Fibroblast of skin of left quadriceps (primary cell): ENCODE measurements around the gene SS18.
"Not testable (repeated sequence)": the region's sequence is repeated elsewhere in the genome, so short reads cannot be mapped to it uniquely, and the experiment has no call there.

Experiments used
- DNase-seq, 2 experiments: peaks; one replicate each; pipeline ENCODE4 v3.0.0-alpha.2; 2013; ENCODE audit warnings: low read depth in 2 of 2

The SS18 gene, protein sequence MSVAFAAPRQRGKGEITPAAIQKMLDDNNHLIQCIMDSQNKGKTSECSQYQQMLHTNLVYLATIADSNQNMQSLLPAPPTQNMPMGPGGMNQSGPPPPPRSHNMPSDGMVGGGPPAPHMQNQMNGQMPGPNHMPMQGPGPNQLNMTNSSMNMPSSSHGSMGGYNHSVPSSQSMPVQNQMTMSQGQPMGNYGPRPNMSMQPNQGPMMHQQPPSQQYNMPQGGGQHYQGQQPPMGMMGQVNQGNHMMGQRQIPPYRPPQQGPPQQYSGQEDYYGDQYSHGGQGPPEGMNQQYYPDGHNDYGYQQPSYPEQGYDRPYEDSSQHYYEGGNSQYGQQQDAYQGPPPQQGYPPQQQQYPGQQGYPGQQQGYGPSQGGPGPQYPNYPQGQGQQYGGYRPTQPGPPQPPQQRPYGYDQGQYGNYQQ

DNA sequence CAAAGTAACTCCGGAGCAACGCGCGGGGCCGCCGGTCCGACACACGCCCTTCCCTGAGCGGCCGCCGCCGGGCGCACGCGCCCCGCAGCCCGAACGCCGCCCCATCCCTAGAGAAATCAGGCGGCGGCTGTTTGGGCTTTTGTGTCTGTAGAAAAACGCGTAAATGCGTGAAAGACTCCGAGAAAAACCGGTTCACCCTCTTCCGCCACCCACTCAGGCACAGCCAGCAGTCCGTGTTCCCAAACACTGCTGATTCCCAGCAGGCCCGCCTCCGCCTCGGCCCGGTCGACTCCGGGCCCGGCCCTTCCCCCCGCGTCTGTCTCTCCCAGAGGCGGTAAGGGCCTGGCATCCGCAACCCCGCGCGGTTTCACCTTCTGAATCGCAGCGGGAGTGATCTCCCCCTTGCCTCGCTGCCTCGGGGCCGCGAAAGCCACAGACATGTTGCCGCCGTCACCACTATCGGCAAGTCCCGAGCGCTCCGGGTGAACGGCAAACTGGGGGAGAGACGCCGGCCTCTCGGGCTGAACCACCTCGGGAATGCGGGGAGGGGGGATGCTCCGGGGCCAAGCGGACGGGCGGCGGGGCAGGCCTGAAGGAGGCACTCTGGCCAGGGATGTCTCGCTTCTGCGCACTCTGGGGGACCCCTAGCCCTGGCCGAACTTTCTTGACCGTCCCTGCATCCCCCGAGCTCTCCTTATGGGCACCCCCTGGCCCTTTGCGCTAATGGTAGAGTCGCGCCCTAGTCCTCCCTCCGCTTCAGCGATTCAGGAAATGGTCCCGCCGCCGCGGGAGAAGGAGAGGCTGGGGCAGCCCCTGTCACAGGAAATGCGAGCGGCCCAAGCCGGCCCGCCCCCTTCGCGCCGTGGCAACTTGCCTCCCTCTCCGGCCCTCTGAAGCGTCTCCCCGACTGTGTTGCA, at the start of gene SS18:
SS18 (minus strand) TSS at position 484 of the 917 bp plus-strand sequence; CDS start at position 440, 44 bp downstream.
- DNase-seq, result peak; percentile 91

DNA sequence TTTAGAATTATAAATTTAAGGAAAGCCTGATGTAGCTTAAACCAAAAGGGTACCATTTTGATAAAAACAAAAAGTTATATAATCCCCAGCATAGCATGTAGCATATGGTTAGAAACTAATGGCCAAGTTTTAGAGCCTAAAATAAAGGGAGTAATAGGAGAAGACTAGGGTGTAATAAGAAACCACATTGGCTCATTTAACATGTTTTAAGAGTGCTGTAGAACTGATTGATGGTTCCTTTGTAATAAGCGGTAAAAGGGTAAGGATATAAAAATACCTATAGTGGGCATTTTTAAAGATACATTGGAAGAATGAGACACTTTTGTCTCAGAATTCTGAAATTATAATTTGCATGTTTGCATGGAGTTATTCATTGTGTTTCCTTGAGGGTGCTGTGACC, 45.1 kb upstream of the SS18 start:
- no peak for DNase-seq

DNA sequence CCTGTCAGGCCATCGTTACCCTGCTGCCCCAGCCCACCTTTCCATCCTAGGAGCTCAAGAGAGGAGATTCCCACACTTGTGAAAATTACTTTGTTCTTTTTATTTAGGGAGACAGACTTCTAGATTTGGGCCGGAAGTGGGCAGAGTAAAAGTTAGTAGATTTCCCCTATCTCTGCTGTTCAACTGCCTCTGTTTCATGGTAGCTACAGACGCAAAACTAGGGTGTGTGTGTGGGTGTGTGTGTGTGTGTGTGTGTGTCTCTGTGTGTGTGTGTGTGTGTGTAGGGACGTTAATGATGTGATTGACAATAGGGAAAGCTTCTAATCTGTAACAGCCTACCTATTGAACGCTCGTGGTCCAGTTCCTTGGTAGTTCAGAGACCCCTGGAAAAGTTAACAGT, 43.7 kb upstream of the SS18 start:
- no peak for DNase-seq

DNA sequence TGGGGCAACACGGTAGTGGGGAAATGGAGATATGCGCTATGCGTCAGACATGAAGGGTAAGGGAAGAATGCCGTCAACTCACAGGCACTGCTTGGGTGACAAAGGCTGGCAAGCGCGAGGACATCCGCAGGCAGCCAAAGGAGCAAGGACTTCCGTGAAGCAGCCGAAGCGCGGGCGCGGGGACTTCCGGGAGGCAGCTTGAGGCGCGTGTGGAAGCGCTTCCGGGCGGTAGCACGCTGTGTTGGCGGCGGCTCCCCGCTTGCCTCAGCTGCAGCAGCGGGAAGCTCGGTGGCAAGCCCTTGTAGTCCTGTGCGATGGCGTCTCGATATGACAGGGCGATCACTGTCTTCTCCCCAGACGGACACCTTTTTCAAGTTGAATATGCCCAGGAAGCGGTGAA, 43.2 kb upstream of the SS18 start, which contains the start of gene PSMA8:
PSMA8 (plus strand) TSS at position 218 of the 400 bp plus-strand sequence; CDS start at position 315, 97 bp downstream.
- DNase-seq, result no peak

DNA sequence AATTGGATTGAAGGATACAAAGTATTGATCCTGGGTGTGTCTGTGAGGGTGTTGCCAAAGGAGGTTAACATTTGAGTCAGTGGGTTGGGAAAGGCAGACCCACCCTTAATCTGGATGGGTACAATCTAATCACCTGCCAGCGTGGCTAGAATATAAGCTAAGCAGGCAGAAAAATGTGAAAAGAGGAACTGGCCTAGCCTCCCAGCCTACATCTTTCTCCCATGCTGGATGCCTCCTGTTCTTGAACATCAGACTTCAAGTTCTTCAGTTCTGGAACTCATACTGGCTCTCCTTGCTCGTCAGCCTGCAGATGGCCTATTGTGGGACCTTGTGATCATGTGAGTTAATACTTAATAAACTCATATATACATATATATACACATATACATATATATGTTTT, 37.8 kb upstream of the SS18 start:
- DNase-seq, result not testable (repeated sequence)

DNA sequence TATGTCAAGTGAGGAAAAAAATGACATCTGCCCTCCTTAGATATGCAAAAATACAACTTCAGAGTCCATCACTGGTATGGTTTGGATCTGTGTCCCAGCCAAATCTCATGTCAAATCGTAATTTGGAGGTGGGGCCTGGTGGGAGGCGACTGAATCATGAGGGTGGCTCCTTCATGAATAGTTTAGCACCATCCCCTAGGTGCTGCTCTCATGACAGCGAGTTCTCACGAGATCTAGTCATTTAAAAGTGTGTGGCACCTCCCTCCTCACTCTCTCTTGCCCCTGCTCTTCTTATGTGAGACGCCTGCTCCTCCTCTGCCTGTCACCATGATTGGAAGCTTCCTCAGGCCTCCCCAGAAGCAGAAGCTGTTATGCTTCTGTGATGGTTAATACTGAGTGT, 37.4 kb upstream of the SS18 start:
- no peak for DNase-seq

DNA sequence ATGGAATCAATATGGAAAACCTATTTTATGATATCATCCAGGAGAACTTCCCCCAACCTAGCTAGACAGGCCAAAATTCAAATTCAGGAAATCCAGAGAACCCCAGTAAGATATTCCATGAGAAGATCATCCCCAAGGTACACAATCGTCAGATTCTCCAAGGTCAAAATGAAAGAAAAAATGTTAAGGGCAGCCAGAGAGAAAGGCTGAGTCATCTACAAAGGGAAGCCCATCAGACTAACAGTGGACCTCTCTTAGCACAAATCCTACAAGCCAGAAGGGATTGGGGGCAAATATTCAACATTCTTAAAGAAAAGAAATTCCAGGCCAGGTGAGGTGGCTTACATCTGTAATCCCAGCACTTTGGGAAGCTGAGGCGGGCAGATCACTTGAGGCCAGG, 31.6 kb upstream of the SS18 start:
- DNase-seq, result not testable (repeated sequence)

DNA sequence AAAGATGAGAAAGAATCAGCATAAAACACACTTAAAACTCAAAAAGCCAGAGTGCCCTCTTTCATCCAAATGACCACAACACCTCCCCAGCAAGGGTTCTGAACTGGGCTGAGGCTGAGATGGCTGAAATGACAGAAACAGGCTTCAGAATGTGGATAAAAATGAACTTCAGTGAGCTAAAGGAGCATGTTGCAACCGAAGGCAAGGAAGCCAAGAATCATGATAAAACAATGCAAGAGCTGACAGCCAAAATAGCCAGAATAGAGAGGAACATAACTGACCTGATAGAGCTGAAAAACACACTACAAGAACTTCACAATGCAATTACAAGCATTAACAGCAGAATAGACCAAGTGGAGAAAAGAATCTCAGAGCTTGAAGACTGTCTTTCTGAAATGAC, 31.1 kb upstream of the SS18 start:
- DNase-seq, result no peak

DNA sequence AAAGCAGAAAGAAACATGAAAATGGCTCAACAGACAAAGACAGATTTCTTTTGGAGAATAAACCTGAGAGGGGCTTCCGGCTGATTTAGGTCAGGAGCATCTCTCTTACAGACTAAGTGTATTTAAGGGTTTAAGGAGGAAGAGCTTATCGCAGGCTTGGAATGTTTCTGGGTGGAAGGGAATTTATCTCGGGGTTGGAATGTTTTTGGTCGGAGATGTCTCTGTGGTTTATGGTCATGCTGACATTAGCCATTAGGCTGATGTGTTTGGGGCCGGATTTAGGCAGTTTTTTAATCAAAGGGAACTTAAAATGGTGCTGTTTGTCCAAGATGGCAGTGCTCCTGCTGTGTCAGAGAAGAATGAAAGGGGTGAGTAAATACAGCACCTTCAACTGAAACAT, 28.8 kb upstream of the SS18 start:
- no peak for DNase-seq

DNA sequence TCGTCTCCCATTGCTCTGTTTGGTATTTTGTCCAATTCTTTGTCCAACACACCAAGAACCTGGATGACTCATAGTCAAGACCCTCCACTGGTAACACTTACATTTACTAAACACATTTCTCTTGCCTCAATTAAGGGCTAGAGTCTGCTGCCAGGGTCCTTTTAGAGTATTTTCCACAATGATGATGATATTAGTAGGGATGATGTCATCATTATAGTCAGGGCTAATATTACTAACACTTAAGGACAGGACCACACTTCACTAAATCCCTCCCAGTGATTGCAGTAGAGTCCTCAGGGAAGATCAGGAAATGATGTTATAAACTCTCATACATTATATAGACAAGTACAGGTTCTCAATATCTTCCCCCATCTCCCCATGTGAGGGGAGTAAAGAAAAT, 13.6 kb upstream of the SS18 start:
- DNase-seq, result no peak

DNA sequence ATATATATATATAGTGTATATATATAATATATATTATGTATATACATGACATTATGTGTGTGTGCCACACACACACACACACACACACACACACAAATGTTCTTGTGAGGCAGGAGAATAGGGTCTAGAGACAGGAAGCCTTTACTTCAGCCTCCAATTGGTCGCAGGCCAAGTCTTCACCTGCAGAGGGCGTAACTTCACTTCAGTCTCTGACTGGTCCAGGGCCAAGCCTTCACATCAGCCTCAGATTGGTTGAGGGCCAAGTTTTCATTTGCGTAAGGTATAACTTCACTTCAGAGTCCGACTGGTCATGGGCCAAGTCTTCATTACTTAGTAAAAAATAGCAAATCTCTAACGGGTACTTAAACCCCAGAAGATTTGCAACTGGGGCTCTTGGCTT, 13.2 kb upstream of the SS18 start:
- DNase-seq, result no peak

DNA sequence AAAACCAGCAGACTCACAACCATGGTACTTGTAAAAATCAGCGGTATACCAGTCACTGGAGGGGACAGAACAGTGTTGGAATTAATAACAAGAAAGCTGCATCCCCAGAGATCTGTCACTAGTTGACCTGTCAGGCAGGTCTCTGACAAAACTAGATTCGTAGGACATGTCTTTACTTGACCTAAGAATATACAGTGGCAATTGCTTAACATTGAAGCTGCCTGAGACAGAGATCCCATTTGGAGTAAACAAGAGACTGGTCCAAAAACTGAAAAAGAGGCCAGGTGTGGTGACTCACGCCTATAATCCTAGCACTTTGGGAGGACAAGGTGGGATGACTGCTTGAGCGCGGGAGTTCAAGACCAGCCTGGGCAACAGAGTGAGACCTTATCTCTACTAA, 7.2 kb upstream of the SS18 start:
- DNase-seq, result no peak

DNA sequence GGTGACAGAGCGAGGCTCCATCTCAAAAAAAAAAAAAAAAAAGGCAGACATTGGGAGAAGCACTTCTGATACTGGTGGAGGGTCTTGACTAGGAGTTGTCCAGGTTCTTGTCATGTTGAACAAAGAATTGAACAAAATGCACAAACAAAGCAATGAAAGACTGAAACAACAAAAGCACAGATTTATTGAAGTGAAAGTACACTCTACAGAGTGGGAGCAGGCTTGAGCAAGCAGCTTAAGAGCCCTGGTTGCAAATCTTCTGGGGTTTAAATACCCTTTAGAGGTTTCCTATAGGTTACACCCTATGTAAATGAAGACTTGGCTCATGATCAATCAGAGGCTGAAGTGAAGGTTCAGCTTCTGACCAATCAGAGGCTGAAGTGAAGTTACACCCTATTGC, 6.4 kb upstream of the SS18 start:
- no peak for DNase-seq

DNA sequence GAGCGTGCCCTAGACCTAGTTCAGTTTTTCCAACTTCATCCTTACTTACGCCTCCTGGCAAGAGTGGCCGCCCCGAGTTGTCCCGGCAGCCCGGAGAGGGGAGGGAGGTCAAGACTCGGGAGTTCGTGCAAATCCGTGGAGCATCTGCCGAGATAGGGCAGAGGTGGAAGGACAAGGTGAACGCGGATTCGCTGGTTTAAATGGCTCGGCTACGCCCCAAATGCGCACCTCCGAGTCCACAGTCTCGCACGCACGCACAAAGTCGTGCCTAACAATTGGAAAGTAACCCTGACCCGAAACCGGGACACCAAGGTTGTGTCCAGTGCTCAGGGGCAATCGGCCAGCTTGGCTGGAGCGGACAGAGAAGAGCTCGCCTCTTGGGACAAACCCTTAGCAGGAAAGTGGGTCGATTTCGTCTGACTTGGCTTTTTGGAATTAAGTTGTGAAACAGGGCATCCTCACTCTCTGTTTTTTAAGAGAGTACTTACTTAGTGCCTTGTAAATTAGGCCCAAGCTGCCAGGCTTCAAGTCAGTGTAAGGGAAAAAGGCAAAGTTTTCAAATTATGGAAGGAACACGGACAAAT, 726 bp upstream of the SS18 start:
- no peak for DNase-seq

DNA sequence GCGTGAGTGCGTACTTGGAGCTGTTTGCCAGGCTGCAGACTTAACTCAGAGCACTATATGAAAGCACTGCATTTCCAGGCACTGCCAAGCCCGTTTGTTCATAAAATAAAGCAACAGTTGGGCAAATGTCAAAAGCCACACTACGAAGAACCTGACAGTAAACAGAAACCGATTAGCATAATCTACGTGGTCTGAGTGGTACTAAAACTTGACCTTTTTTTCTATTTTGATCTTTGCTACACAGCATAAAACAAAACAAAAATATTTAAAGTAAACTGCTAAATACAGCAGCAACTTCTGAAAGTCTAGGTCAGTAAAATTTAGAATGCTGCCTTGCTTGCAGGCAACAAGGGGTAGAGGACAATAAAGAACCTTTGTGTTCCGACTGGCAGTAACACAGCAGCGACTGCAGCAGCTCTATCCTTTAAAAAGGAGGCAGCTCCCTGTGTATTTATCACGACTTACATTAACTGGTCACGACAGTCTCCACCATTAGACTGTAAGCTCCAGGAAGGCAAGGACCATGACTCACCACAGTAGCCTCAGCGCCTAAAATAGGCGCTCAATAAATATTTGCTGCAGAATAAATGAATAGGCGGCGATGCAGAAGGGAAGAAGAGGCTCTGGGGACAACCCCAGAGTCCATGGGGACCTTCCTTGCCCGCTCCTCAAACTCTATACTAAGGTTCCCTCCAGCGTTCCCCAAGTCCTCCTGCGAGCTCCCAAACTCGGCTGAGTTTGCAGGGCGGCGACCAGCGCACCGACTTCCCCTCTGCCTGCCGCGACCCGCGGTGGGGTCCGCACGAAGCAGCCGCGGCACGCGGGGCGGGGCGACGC, 902 bp downstream of the SS18 start:
- no peak for DNase-seq

DNA sequence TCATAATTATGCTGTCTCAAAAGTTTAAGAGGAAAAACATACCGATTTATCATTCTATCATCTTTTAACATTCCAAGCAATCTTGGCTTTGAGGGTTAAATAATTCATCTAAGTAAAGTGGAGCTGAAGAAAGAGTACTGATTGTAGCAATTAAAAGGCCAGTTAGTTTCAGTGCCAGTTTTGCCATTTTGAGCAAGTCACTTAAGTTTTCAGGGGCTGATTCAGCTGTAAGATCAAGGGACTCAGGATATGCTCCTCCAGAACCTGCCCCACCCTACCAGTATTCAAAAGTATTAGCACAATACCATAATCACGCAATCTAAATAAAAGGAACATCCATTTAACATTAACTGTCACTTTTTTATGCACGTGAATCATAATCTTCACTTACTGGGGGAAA, 1.9 kb downstream of the SS18 start:
- DNase-seq, result no peak

DNA sequence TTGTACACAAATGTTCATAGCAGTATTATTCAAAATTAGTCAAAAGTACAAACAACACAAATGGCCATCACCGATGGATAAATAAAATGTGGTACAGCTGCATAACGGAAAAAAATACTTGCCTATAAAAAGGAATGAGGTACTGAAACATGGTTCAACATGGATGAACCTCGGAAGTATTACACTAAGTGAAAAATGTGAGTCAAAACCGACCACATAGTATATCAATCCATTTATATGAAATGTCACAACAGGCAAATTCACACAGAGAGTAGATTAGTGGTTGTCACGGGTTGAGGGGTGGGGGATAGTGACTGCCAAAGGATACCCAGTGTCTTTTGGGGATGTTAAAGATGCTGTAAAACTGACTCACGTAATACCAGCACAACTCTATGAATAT, 3.5 kb downstream of the SS18 start:
- no peak for DNase-seq

DNA sequence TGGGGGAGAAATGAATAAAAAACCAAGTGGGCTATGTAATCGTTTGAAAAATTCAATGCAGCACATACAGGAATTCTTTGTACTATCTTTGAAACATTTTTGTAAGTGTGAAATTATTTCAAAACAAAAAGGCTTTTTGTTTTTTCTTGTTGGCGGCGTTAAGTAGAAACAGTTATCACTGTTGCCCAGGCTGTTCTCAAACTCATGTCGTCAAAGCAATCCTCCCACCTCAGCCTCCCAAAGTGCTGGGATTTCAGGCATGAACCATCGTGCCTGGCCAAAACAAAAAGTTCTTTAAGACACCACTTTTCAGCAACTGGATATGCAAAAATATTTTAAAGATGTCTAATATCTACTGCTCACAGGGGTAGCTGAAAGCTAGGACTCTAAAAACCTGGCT, 5.4 kb downstream of the SS18 start:
- no peak for DNase-seq

DNA sequence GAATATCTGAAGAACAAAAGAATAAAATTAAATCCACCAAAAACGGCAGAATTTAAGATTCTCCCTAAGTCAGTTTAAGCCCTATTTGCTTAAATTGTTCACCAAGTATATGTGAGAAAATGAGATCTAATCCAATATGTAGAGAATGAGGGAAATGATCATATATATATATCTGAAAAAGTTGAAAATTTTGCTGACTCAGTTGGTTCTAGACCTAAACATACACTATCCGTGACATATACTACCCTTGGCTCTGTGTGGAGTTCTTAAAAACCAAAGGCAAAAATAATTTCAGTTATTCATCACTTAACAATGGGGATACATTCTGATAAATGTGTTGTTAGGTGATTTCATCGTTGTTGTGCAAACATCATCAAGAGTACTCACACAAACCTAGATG, 7.3 kb downstream of the SS18 start:
- no peak for DNase-seq

DNA sequence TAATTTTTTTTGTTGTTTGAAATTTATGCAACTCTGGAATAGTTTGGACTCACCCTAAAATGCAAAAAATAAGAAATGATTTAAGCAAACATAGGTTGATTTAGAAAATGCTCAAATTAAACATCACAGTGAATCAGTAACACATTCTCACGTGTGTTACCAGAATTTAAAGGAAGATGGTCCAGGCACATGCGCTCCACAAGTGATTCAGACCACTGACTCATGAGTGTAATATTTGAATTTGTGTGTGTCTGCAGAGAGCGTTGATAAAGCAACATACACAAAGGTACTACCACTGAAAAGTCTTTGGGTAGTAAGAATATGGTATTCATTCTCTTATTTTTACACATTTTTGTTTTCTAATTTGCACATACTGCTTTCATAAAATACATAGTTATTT, 7.9 kb downstream of the SS18 start:
- DNase-seq, result no peak

DNA sequence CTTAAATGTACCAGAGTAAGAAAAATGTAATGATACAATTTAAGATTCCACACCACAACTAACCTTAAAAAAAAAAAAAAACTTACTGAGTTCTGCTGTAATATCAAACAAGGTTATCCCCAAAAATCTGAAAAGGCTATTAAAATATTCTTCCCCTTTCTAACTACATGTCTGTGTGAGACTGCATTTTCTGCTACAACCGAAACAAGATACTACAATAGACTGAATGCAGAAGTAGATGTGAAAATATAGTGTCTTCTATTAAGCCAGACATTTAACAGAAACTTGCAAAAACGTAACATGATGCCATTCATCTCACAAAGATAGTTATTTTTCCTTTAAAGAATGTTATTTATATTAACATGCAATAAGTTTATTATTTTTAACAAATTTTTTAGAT, 16.2 kb downstream of the SS18 start:
- DNase-seq, result no peak

DNA sequence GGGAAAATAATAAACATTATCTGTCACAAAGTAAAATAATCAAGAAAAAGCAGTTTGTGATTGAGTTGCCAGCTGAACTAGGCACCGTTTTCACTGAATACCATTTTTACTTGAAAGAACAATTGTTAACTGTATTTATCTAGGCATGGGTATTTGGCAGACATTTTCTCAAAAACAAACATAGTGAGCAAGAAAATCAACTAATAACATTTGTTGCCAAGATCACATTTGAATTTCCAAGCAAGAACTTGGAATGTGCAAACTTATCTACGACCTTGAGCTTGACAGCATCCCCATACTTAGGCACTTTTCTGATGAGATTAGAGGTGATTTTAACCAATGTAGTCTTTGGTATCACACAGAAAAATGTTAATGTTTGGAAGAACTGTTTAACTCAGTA, 16.7 kb downstream of the SS18 start:
- DNase-seq, result no peak
